HG02759 (cell line): ENCODE measurements around the gene CHCHD2.
"Not testable (repeated sequence)": the region's sequence is repeated elsewhere in the genome, so short reads cannot be mapped to it uniquely, and the experiment has no call there.

ENCODE experiments used
- ATAC-seq: cut with Tn5 transposase; IDR thresholded peaks from one replicate; pipeline ENCODE4 v1.9.1; 2021; ENCODE audit warnings: mild to moderate bottlenecking, moderate library complexity; ENCODE audit not compliant: unreplicated experiment

CHCHD2 gene

GRCh38 chr7:56083150-56083785 is 23.0 kb downstream of the CHCHD2 start:
- no peak for ATAC-seq

GRCh38 chr7:56081626-56082340 is 24.5 kb downstream of the CHCHD2 start:
- ATAC-seq, result no peak

- not testable (repeated sequence) for ATAC-seq
Measured at GRCh38 chr7:56080726-56081435, 25.4 kb downstream of the CHCHD2 start.

DNA sequence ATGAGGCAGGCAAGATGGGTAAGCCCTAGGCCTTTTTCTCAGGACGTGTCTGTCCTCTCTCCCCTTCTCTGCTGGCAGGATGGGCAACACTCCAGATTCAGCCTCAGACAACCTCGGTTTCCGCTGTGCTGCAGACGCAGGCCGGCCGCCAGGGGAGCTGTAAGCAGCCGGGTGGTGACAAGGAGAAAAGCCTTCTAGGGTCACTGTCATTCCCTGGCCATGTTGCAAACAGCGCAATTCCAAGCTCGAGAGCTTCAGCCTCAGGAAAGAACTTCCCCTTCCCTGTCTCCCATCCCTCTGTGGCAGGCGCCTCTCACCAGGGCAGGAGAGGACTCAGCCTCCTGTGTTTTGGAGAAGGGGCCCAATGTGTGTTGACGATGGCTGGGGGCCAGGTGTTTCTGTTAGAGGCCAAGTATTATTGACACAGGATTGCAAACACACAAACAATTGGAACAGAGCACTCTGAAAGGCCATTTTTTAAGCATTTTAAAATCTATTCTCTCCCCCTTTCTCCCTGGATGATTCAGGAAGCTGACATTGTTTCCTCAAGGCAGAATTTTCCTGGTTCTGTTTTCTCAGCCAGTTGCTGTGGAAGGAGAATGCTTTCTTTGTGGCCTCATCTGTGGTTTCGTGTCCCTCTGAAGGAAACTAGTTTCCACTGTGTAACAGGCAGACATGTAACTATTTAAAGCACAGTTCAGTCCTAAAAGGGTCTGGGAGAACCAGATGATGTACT is 26.7 kb downstream of the CHCHD2 start:
- ATAC-seq, result no peak

- no peak for ATAC-seq
Measured at GRCh38 chr7:56078196-56078595, 28.1 kb downstream of the CHCHD2 start.

GRCh38 chr7:56077681-56078080 is 28.6 kb downstream of the CHCHD2 start:
- no peak for ATAC-seq

DNA sequence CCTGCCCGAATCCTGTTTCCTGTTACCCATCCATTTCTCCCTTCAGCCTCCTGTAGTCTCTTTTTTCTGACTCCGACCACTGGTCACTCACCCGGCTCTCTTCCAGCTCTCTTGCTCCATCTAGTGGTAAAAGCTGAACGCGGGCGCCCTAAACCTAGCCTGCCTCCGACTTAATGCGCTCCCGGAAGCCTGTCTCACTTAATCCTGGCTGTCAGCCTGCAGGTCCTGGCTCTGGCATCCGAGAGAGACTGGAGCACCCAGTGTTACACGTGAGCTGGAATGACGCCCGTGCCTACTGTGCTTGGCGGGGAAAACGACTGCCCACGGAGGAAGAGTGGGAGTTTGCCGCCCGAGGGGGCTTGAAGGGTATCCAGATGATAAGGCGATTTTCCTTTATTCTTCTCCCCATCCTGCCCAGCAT is 31.9 kb downstream of the CHCHD2 start:
- ATAC-seq, result peak; percentile 95

DNA sequence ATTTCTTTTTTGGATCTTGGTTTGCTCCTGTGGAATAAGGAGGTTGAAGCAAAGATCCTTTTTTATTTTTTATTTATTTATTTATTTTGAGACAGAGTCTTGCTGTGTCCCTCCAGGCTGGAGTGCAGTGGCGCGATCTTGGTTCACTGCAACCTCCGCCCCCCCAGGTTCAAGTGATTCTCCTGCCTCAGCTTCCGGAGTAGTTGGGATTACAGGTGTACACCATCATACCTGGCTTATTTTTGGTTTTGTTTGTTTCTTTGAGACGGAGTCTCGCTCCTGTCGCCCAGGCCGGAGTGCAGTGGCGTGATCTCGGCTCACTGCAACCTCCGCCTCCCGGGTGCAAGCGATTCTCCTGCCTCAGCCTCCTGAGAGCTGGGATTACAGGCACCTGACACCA is 39.9 kb downstream of the CHCHD2 start:
- not testable (repeated sequence) for ATAC-seq

DNA sequence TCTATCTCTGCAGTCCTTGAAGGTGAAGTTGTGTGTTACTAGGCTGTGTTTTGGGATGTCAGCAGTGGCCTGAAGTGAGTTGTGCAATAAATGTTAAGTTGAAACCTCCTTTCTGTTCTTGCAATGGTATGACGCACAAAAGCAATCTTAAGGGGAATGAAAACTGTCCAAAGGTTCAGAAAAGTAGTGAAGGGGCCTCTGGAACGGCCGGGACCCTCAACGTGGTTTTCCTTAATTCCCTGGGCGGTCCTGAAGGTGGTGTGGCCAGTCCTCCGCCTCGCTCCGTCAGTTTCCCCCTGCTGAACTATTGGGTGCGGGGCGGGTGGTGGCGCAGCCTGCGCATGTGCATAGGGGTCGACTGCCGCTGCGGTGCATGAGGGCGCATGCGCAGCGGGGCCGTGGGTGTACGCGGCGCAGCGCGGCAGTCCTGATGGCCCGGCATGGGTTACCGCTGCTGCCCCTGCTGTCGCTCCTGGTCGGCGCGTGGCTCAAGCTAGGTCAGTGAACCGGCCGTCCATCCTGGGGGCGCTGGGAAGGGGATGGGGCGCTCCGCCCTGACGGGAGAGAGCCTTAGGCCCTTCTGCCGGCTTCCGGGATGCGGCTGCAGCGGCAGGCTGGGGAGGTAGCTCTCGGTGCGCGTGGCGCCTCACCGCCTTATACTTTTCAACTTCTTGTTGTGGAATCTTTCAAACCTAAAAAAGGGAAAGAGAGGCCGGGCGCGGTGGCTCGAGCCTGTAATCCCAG is 42.2 kb downstream of the CHCHD2 start, which contains the start of gene SUMF2:
Gene SUMF2, plus strand, starts transcription at position 405 of the 744 bp plus-strand sequence. Its CDS starts 26 bp downstream, at position 431.
- ATAC-seq, result peak; percentile 90

- ATAC-seq, result no peak
Measured at GRCh38 chr7:56063500-56063881, 42.8 kb downstream of the CHCHD2 start.

DNA sequence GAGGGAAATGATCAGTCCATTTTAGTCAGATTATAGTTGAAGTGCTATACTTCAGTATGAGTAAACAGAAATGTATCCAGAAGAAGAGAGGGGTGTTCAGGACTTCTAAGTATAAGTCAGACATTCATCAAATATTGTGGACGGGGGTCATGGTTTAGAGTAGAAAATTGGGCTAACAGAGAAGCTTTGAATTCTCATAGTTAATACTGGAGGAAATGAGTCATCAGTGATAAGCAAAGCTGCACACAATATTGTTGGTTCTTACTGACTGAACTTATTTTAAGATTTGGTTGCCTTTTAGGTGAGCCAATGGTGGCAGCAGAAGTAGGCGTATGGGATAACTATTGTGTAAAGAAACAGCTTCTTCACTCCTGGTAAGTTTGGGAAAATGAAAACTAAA is 43.9 kb downstream of the CHCHD2 start:
- no peak for ATAC-seq

DNA sequence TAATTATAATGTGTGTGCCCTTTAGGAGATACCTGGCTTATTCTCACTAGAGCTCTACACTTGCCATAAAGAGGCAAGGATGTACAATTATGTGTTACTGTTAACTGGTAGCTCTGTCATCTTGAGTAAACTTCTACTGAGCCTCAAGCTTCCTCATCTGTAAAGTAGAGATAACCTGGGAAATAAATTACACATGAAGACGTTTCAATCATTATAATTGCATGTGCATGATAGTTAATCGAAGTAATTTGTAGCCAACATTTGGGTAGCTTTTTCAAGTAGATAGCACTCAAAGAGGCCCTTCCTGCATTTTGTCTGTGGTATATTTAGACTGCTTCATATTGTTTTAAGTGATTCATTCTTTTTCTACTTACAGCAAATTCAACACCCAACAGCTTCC is 52.3 kb downstream of the CHCHD2 start:
- no peak for ATAC-seq

DNA sequence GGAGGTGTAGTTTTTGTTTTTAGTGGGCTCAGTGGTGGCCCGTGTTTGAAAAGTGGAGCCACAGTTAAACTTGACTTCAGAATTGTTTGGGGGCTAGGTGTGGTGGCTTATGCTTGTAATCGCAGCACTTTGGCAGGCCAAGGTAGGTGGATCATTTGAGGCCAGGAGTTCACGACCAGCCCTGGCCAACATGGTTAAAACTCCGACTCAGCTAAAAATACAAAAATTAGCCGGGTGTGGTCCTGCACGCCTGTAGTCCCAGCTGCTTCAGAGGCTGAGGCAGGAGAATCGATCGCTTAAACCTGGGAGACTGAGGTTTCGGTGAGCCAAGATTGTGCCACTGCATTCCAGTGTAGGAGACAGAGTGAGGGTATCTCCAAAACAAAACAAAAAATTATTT is 52.9 kb downstream of the CHCHD2 start:
- no peak for ATAC-seq
